ENCODE results near the gene SART3. TPM values are rescaled to one million over a fixed set of nuclear protein-coding genes. Genes with fewer than 3 reads are reported as not detected.

The SART3 gene
- total RNA-seq, 4 donors from 2014 or later: 48.4 to 77.4 (median 72.1) TPM

- TF ChIP-seq CTCF (IDR thresholded peaks at IDR 0.05): no peak
- TF ChIP-seq POLR2A (IDR thresholded peaks at IDR 0.05): no peak
- DNase-seq (ENCODE audit: low spot score in 2 of 2): no peak
- no peak overlapping the region for H3K4me3 ChIP-seq (ENCODE audit: low read depth, poor library complexity, severe bottlenecking)
- WGBS, 2 donors: 0 to 3% methylated on average over 1 of the region's 1 CpG
- intact Hi-C loops (cut with DNase I; ENCODE audit: low total_unique reads): loop anchor here (10.0 kb wide), 1 partner anchor 531 kb away; the partner anchor contains the start of genes ALKBH2 and UNG
Observed at GRCh38 chr12:108563804-108564151, 2.8 kb upstream of the SART3 start.

GRCh38 chr12:108563136-108563803 lies 2.3 kb upstream of the SART3 start:
- peak; percentile 82 to 95 for DNase-seq (ENCODE audit: low spot score in 2 of 2)
- 2% methylated on average over 14 of the region's 14 CpGs for WGBS, 2 donors
- intact Hi-C loops (cut with DNase I; ENCODE audit: low total_unique reads): loop anchor here (10.0 kb wide), 1 partner anchor 532 kb away; the partner anchor contains the start of genes ALKBH2 and UNG
- TF ChIP-seq POLR2A (IDR thresholded peaks at IDR 0.05) (no peak), CTCF (IDR thresholded peaks at IDR 0.05) (peak in 1 of 3 donors; percentile 65)
- peak overlapping the region; percentile 83 for H3K4me3 ChIP-seq (ENCODE audit: low read depth, poor library complexity, severe bottlenecking)

GRCh38 chr12:108562348-108563135 lies 1.6 kb upstream of the SART3 start, which contains the start of gene ISCU:
Gene ISCU, plus strand, starts transcription at chr12:108562596. Its CDS starts 27 bp downstream, at chr12:108562623.
- intact Hi-C loops (cut with DNase I; ENCODE audit: low total_unique reads): loop anchor here (10.0 kb wide), 1 partner anchor 532 kb away; the partner anchor contains the start of genes ALKBH2 and UNG
- 0% methylated on average over 25 to 50 of the region's 72 CpGs for WGBS, 2 donors
- DNase-seq (ENCODE audit: low spot score in 2 of 2): peak; percentile 93 to 99
- no peak for TF ChIP-seq CTCF (IDR thresholded peaks at IDR 0.05)
- no peak for TF ChIP-seq POLR2A (IDR thresholded peaks at IDR 0.05)
- peak within 1 kb of the TSS; percentile 83 for H3K4me3 ChIP-seq (ENCODE audit: low read depth, poor library complexity, severe bottlenecking)

- WGBS, 2 donors: 0 to 1% methylated on average over 20 of the region's 20 CpGs
- intact Hi-C loops (cut with DNase I; ENCODE audit: low total_unique reads): loop anchor here (10.0 kb wide), 1 partner anchor 533 kb away; the partner anchor contains the start of genes ALKBH2 and UNG
- DNase-seq (ENCODE audit: low spot score in 2 of 2): no peak
- H3K4me3 ChIP-seq (ENCODE audit: low read depth, poor library complexity, severe bottlenecking): peak overlapping the region; percentile 12
- TF ChIP-seq CTCF (IDR thresholded peaks at IDR 0.05) (no peak), POLR2A (IDR thresholded peaks at IDR 0.05) (no peak)
Observed at GRCh38 chr12:108561852-108562347, 927 bp upstream of the SART3 start.

GRCh38 chr12:108560321-108560721 lies 652 bp downstream of the SART3 start:
- H3K4me3 ChIP-seq (ENCODE audit: low read depth, poor library complexity, severe bottlenecking): peak overlapping the region; percentile 88
- intact Hi-C loops (cut with DNase I; ENCODE audit: low total_unique reads): loop anchor here (10.0 kb wide), 1 partner anchor 534 kb away; the partner anchor contains the start of genes ALKBH2 and UNG
- 0 to 1% methylated on average over 12 of the region's 12 CpGs for WGBS, 2 donors
- no peak for TF ChIP-seq POLR2A (IDR thresholded peaks at IDR 0.05)
- TF ChIP-seq CTCF (IDR thresholded peaks at IDR 0.05): no peak
- no peak for DNase-seq (ENCODE audit: low spot score in 2 of 2)
